RWPE1 (cell line): ENCODE results near the gene PRKCQ.

Experiments
- CTCF ChIA-PET: fragments of 350-600 bp; sonication (Branson Sonifier 250); formaldehyde crosslinking; extraction: SDS; loops from one replicate; lab custom pipeline; 2021; lab: Yijun Ruan, JAX
- POLR2A ChIA-PET: fragments of 400-600 bp; formaldehyde crosslinking; extraction: SDS; loops from one replicate; lab custom pipeline; 2020; ENCODE audit warnings: antibody characterized with exemption; ENCODE audit not compliant: low non-redundant PET; lab: Yijun Ruan, JAX
- DNase-seq: peaks from one replicate; pipeline ENCODE4 v3.0.0; 2012; ENCODE audit warnings: low spot score
- H3K27ac ChIP-seq: fragments of 450-650 bp; 2 replicates; pipeline ENCODE4 v1.5.1; 2017
- CTCF ChIP-seq: fragments of 450-650 bp; conservative IDR thresholded peaks from 2 replicates; pipeline ENCODE4 v1.5.1; 2017; ENCODE audit warnings: low read depth, mild to moderate bottlenecking

The PRKCQ gene

GRCh38 chr10:6416892-6417512 is 163.1 kb downstream of the PRKCQ start:
- peak; percentile 57 for DNase-seq
- H3K27ac ChIP-seq: no peak overlapping the region
- ChIA-PET CTCF (interaction anchor here (0.8 to 1.3 kb wide), 2 partner anchors 64 to 251 kb away, joined by 3 to 9 read pairs; no protein-coding TSS in a partner anchor), POLR2A (no interaction called here)
- peak; percentile 75 for TF ChIP-seq CTCF

GRCh38 chr10:6411436-6411835 is 168.6 kb downstream of the PRKCQ start:
- no peak for TF ChIP-seq CTCF
- POLR2A ChIA-PET: no interaction called here

GRCh38 chr10:6410830-6411229 is 169.2 kb downstream of the PRKCQ start:
- no peak for DNase-seq
- ChIA-PET CTCF (no interaction called here), POLR2A (no interaction called here)
- no peak for TF ChIP-seq CTCF
- H3K27ac ChIP-seq: no peak overlapping the region

More at GRCh38 chr10:6411436-6411835, 168.6 kb downstream of the PRKCQ start:
- CTCF ChIA-PET: no interaction called here
- no peak for DNase-seq
- no peak overlapping the region for H3K27ac ChIP-seq

- DNase-seq: no peak
- POLR2A ChIA-PET: no interaction called here
- no peak overlapping the region for H3K27ac ChIP-seq
- CTCF ChIA-PET: no interaction called here
- TF ChIP-seq CTCF: no peak
Observed at GRCh38 chr10:6409971-6410643, 170.0 kb downstream of the PRKCQ start.

- no peak for DNase-seq
- TF ChIP-seq CTCF: no peak
- CTCF ChIA-PET: interaction anchor here (0.6 to 0.7 kb wide), 2 partner anchors 274 to 1250 kb away, joined by 3 to 4 read pairs; no protein-coding TSS in a partner anchor
- POLR2A ChIA-PET: no interaction called here
- no peak overlapping the region for H3K27ac ChIP-seq
Observed at GRCh38 chr10:6408799-6409198, 171.3 kb downstream of the PRKCQ start.

- CTCF ChIA-PET: interaction anchor here (2.8 kb wide), 1 partner anchor 205 kb away, joined by 18 read pairs; the partner anchor contains the start of gene PFKFB3
Observed at GRCh38 chr10:6407034-6407721, 172.9 kb downstream of the PRKCQ start.

More at GRCh38 chr10:6407034-6407721, 172.9 kb downstream of the PRKCQ start:
- no peak for DNase-seq
- TF ChIP-seq CTCF: no peak
- no peak overlapping the region for H3K27ac ChIP-seq
- POLR2A ChIA-PET: no interaction called here
